Measurements from ENCODE around the gene LMAN1L. TPM values are rescaled to one million over a fixed set of nuclear protein-coding genes. Genes with fewer than 3 reads are reported as not detected.

LMAN1L gene
- total RNA-seq, 2 donors from 2014 or later = not detected

- H3K27me3 ChIP-seq = no peaks in the 10 kb centered on the region
- no peaks in the 10 kb centered on the region for H3K36me3 ChIP-seq (replicated peaks in 1 of 2; ENCODE audit: insufficient read depth in 1 of 2, low read depth in 2 of 2)
- intact Hi-C loops (cut with DNase I) = no loop called here
- peaks cover 13% of the 10 kb centered on the region for H3K4me1 ChIP-seq
- H3K4me3 ChIP-seq = no peak overlapping the region
- ATAC-seq (no peak), DNase-seq (no peak)
- H3K27ac ChIP-seq = no peak overlapping the region
- TF ChIP-seq POLR2A (IDR thresholded peaks at IDR 0.05) = no peak
- no peak for TF ChIP-seq CTCF (IDR thresholded peaks at IDR 0.05)
- WGBS, 2 donors = 84 to 85% methylated on average over 12 to 15 of the region's 15 CpGs
- no peaks in the 10 kb centered on the region for H3K9me3 ChIP-seq
These were observed 25.0 kb downstream of the LMAN1L start for GRCh38 chr15:74837482-74838136.

GRCh38 chr15:74838137-74838516, 25.5 kb downstream of the LMAN1L start:
- WGBS, 2 donors = 93 to 100% methylated on average over 3 to 10 of the region's 10 CpGs
- intact Hi-C loops (cut with DNase I) = no loop called here
- H3K4me3 ChIP-seq = no peak overlapping the region
- ATAC-seq (no peak), DNase-seq (no peak)
- H3K9me3 ChIP-seq = no peaks in the 10 kb centered on the region
- no peaks in the 10 kb centered on the region for H3K27me3 ChIP-seq
- TF ChIP-seq CTCF (IDR thresholded peaks at IDR 0.05) (no peak), POLR2A (IDR thresholded peaks at IDR 0.05) (no peak)
- H3K4me1 ChIP-seq = peaks cover 13% of the 10 kb centered on the region
- H3K36me3 ChIP-seq (replicated peaks in 1 of 2; ENCODE audit: insufficient read depth in 1 of 2, low read depth in 2 of 2) = no peaks in the 10 kb centered on the region
- H3K27ac ChIP-seq = no peak overlapping the region

GRCh38 chr15:74838746-74839525, 26.3 kb downstream of the LMAN1L start:
- intact Hi-C loops (cut with DNase I) = no loop called here
- no peak for ATAC-seq
- peaks cover 21% of the 10 kb centered on the region for H3K4me1 ChIP-seq

GRCh38 chr15:74839526-74840395, 27.1 kb downstream of the LMAN1L start:
- WGBS, 2 donors = 86 to 95% methylated on average over 17 to 31 of the region's 31 CpGs

More at GRCh38 chr15:74838746-74839525, 26.3 kb downstream of the LMAN1L start:
- no peak overlapping the region for H3K27ac ChIP-seq
- no peak for DNase-seq
- no peak overlapping the region for H3K4me3 ChIP-seq
- no peaks in the 10 kb centered on the region for H3K27me3 ChIP-seq
- WGBS, 2 donors = 88 to 91% methylated on average over 7 to 11 of the region's 11 CpGs
- TF ChIP-seq POLR2A (IDR thresholded peaks at IDR 0.05) = no peak
- TF ChIP-seq CTCF (IDR thresholded peaks at IDR 0.05) = no peak
- H3K9me3 ChIP-seq = no peaks in the 10 kb centered on the region
- H3K36me3 ChIP-seq (replicated peaks in 1 of 2; ENCODE audit: insufficient read depth in 1 of 2, low read depth in 2 of 2) = no peaks in the 10 kb centered on the region

More at GRCh38 chr15:74839526-74840395, 27.1 kb downstream of the LMAN1L start:
- ATAC-seq (no peak), DNase-seq (no peak)
- Histone ChIP-seq H3K27me3 (no peaks in the 10 kb centered on the region), H3K4me3 (no peak overlapping the region), H3K4me1 (peaks cover 21% of the 10 kb centered on the region), H3K36me3 (replicated peaks in 1 of 2; ENCODE audit: insufficient read depth in 1 of 2, low read depth in 2 of 2) (no peaks in the 10 kb centered on the region), H3K9me3 (no peaks in the 10 kb centered on the region), H3K27ac (no peak overlapping the region)
- intact Hi-C loops (cut with DNase I) = loop anchor here (10.0 kb wide), 1 partner anchor 65 kb away; the partner anchor contains the start of gene FAM219B
- TF ChIP-seq POLR2A (IDR thresholded peaks at IDR 0.05) = no peak
- TF ChIP-seq CTCF (IDR thresholded peaks at IDR 0.05) = no peak
